ENCODE results near the gene HJURP.

Gene HJURP

DNA sequence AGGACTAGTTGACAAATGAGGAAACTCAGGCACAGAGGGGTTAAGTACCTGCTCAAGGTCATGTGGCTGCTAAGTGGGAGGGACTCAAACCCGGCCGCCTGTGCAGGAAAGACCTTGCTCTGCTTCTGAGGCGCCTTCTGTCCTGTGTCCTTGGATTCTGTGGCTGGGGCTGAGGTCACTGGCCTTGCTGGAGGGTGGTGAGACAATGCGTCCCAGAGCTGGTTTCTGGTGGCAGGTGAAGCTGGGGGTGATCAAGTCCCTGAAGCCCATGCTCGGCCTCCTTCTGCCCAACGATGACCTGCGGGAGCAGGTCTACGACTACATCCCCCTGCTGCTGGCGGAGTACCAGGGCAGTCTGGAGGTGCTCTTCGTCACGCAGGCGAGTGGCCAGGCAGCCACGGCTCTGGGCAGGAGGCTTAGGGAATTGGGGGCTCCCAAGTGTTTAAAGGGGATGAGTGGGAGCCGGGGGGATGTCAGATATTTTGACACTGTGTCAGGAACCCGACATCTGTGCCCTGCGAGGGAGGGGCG, 60.1 kb downstream of the HJURP start:
- DNase-seq (ENCODE audit: low read depth in 2 of 2), result no peak

- DNase-seq (ENCODE audit: low read depth in 2 of 2), result no peak
Observed at GRCh38 chr2:233793465-233794127, 60.7 kb downstream of the HJURP start.

GRCh38 chr2:233792720-233793119, 61.6 kb downstream of the HJURP start:
- no peak for DNase-seq (ENCODE audit: low read depth in 2 of 2)

DNA sequence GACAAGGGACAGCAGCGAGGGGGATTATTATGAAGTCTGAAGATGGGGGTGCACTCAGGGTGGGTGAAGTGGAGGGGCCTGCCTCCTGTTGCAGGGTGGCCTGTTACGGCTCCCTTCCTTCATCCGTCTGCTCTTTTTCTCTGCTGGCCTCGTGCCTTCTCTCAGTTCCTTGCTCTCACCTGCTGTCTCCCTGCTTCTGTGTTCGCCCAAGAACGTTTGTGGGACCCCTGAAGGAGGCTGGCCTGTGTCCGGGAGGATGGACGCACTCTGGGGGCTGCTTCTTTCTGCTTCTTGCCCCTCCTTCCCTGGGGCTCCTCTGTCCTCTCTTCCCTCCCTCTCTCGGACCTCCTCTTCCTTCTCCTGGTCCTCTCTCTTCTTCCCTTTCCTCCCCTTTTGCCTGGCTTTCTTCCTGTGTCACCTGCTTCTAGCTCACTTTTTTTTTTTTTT, 62.4 kb downstream of the HJURP start:
- DNase-seq (ENCODE audit: low read depth in 2 of 2), result no peak

DNA sequence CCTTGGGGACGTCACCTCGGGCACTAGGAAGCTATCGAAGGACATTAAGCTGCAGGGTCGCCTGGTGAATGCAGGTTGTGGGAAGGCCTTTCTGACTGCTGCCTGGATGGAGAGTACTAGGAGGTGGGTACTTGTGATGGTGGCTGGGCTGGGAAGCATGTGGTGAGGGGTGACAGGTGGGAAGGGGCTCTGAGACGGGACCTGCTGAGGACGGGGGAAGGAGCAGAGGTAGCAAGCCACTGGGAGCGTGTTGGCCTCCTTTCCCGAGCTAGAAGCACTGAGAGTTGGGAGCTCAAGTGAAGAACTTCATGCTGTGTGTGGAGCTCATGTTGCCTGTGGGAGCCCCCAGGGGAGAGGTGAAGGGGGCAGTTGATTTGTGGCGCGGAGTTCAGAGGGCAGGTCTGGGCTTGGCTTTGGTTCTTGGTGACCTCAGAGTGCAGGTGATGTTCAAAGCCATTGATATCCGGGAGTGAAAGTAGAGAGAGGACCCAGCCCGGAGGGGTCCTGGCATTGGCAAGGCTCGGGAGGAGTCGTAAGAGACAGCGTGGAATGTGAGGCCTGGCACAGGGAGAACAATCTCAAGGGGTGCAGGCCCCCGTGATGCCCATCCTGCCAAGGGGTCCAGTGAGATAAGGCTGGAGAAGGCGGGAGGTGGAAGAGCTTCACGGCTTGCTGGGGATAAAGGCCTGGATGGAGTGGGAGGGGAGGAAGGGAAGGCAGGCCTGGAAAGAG, 63.0 kb downstream of the HJURP start:
- no peak for DNase-seq (ENCODE audit: low read depth in 2 of 2)

GRCh38 chr2:233789554-233789953, 64.8 kb downstream of the HJURP start:
- DNase-seq (ENCODE audit: low read depth in 2 of 2), result no peak
